IMR-90 (cell line): ENCODE data around the gene HCFC1. TPM values are rescaled to one million over a fixed set of nuclear protein-coding genes. Genes with fewer than 3 reads are reported as not detected.
A peak's percentile ranks its signal among the peaks of the same experiment; 100 is the strongest.

Source experiments
- ATAC-seq: fragments of 200-7000 bp; cut with Tn5 transposase; 2 replicates; pipeline ENCODE4 v1.9.1; 2020; ENCODE audit warnings: low read depth, mild to moderate bottlenecking, moderate library complexity
- BruUV-seq: library from RNA; stranded (reverse); fragments of 400-500 nt; replicated peaks from 2 replicates; lab custom pipeline; 2021; lab: Mats Ljungman, UMichigan
- CTCF ChIA-PET: fragments of 300-600 bp; formaldehyde crosslinking; extraction: SDS; loops from one replicate; lab custom pipeline; 2021; ENCODE audit warnings: antibody characterized with exemption; lab: Yijun Ruan, JAX
- POLR2A ChIA-PET: fragments of 300-600 bp; sonication (Branson Sonifier 250); formaldehyde crosslinking; loops from one replicate; lab custom pipeline; 2022; ENCODE audit warnings: antibody characterized with exemption; ENCODE audit not compliant: unreplicated experiment; lab: Charles Lee
- DNase-seq: peaks from one replicate; pipeline ENCODE4 v3.0.0; 2013
- H2AFZ ChIP-seq: replicated peaks from 2 replicates; pipeline ENCODE3; 2013; ENCODE audit warnings: low read length, mild to moderate bottlenecking; ENCODE audit not compliant: poor library complexity
- H2AK5ac ChIP-seq: 2 replicates; pipeline ENCODE4 v1.6.1; 2013; ENCODE audit warnings: low read depth, low read length, inconsistent platforms
- H2AK9ac ChIP-seq: replicated peaks from 2 replicates; pipeline ENCODE3; 2013; ENCODE audit warnings: mild to moderate bottlenecking, low read depth, low read length, moderate library complexity; ENCODE audit not compliant: poor library complexity
- H2BK120ac ChIP-seq: 2 replicates; pipeline ENCODE4 v1.6.1; 2013; ENCODE audit warnings: low read depth, low read length, inconsistent platforms
- H2BK15ac ChIP-seq: 3 replicates; pipeline ENCODE4 v1.6.1; 2013; ENCODE audit warnings: low read depth, low read length, inconsistent platforms
- H2BK20ac ChIP-seq: 2 replicates; pipeline ENCODE4 v1.6.1; 2013; ENCODE audit warnings: low read depth, mild to moderate bottlenecking, inconsistent platforms, low read length, moderate library complexity
- H2BK5ac ChIP-seq: 2 replicates; pipeline ENCODE4 v1.6.1; 2013; ENCODE audit warnings: mild to moderate bottlenecking, low read depth, low read length, inconsistent platforms; ENCODE audit not compliant: poor library complexity, severe bottlenecking
- H3K14ac ChIP-seq: replicated peaks from 2 replicates; pipeline ENCODE4 v1.6.1; 2013; ENCODE audit warnings: low read depth, low read length, inconsistent platforms
- H3K18ac ChIP-seq: 2 replicates; pipeline ENCODE4 v1.6.1; 2013; ENCODE audit warnings: low read depth, low read length, control low read depth
- H3K23ac ChIP-seq: 2 replicates; pipeline ENCODE4 v1.6.1; 2013; ENCODE audit warnings: low read depth, low read length, inconsistent platforms
- H3K27ac ChIP-seq: 2 replicates; pipeline ENCODE4 v1.5.1; 2013; ENCODE audit warnings: mild to moderate bottlenecking, control low read depth, low read length; ENCODE audit not compliant: insufficient read depth
- H3K27me3 ChIP-seq: 2 replicates; pipeline ENCODE4 v1.6.1; 2013; ENCODE audit warnings: low read length; ENCODE audit not compliant: control insufficient read depth, insufficient read depth
- H3K36me3 ChIP-seq: 2 replicates; pipeline ENCODE4 v1.6.1; 2013; ENCODE audit warnings: low read length, mixed read lengths; ENCODE audit not compliant: control insufficient read depth, insufficient read depth
- H3K4ac ChIP-seq: 2 replicates; pipeline ENCODE4 v1.6.1; 2013; ENCODE audit warnings: low read depth, low read length, inconsistent platforms
- H3K4me1 ChIP-seq: 2 replicates; pipeline ENCODE4 v1.6.1; 2013; ENCODE audit warnings: low read length, mixed read lengths; ENCODE audit not compliant: control insufficient read depth, insufficient read depth
- H3K4me2 ChIP-seq: 2 replicates; pipeline ENCODE4 v1.6.1; 2013; ENCODE audit warnings: low read depth, mild to moderate bottlenecking, control low read depth, low read length, moderate library complexity
- H3K4me3 ChIP-seq: 2 replicates; pipeline ENCODE4 v1.5.1; 2013; ENCODE audit warnings: low read depth, mild to moderate bottlenecking, control low read depth, low read length, moderate library complexity; ENCODE audit not compliant: insufficient read depth
- H3K56ac ChIP-seq: 2 replicates; pipeline ENCODE4 v1.6.1; 2013; ENCODE audit warnings: low read length, inconsistent platforms; ENCODE audit not compliant: insufficient read depth; ENCODE audit errors: extremely low read depth
- H3K79me1 ChIP-seq, 2 experiments: 2 replicates each; pipeline ENCODE4 v1.6.1; 2013; ENCODE audit warnings: low read length in 2 of 2, inconsistent platforms in 1 of 2, low read depth in 1 of 2
- H3K9ac ChIP-seq: 2 replicates; pipeline ENCODE4 v1.6.1; 2013; ENCODE audit warnings: low read depth, low read length, control low read depth
- H3K9me1 ChIP-seq: 2 replicates; pipeline ENCODE4 v1.6.1; 2013; ENCODE audit warnings: low read length, inconsistent platforms; ENCODE audit not compliant: insufficient read depth
- H3K9me3 ChIP-seq: 2 replicates; pipeline ENCODE4 v1.6.1; 2013; ENCODE audit warnings: low read length; ENCODE audit not compliant: control insufficient read depth, insufficient read depth
- H4K20me1 ChIP-seq: 2 replicates; pipeline ENCODE4 v1.6.1; 2013; ENCODE audit warnings: low read length, inconsistent platforms; ENCODE audit not compliant: insufficient read depth
- H4K5ac ChIP-seq: 2 replicates; pipeline ENCODE4 v1.6.1; 2013; ENCODE audit warnings: mild to moderate bottlenecking, low read depth, low read length, control low read depth
- H4K8ac ChIP-seq, 2 experiments: 2 replicates each; pipeline ENCODE4 v1.6.1; 2013; ENCODE audit warnings: low read depth in 2 of 2, low read length in 2 of 2, control low read depth in 1 of 2, inconsistent platforms in 1 of 2
- H4K91ac ChIP-seq: 2 replicates; pipeline ENCODE4 v1.6.1; 2013; ENCODE audit warnings: low read depth, low read length, inconsistent platforms; ENCODE audit not compliant: insufficient read depth
- BHLHE40 ChIP-seq: fragments of 150-350 bp; IDR thresholded peaks from 2 replicates; pipeline ENCODE4 v1.6.1; 2016; ENCODE audit warnings: mild to moderate bottlenecking, low read depth, low read length
- CEBPB ChIP-seq: IDR thresholded peaks from 2 replicates; pipeline ENCODE4 v1.6.1; 2012; ENCODE audit warnings: low read depth, low read length, improper control_type of control experiment
- ELK1 ChIP-seq: fragments of 150-350 bp; IDR thresholded peaks from 2 replicates; pipeline ENCODE4 v1.6.1; 2016; ENCODE audit warnings: low read depth, mild to moderate bottlenecking, low read length, moderate library complexity, borderline replicate concordance
- MXI1 ChIP-seq: IDR thresholded peaks from 2 replicates; pipeline ENCODE4 v1.6.1; 2012; ENCODE audit warnings: low read depth, mild to moderate bottlenecking, low read length, moderate library complexity, borderline replicate concordance
- RAD21 ChIP-seq: IDR thresholded peaks from 2 replicates; pipeline ENCODE4 v1.6.1; 2012; ENCODE audit warnings: low read length, improper control_type of control experiment
- SMC3 ChIP-seq: fragments of 150-350 bp; IDR thresholded peaks from 2 replicates; pipeline ENCODE4 v1.6.1; 2016; ENCODE audit warnings: low read depth, mild to moderate bottlenecking, antibody characterized with exemption, low read length, moderate library complexity
- WGBS, 2 experiments: methylation state at CpG; one replicate each; pipeline versions ENCODE4 v1.1.5 to v1.1.7; 2013; ENCODE audit warnings: missing lambda C conversion rate in 2 of 2; ENCODE audit not compliant: insufficient read length in 1 of 2; ENCODE audit errors: extremely low coverage in 2 of 2; 5-methylcytosine and 5-hydroxymethylcytosine counted together
- dilution Hi-C: fragments of 300-500 bp; cut with HindIII; formaldehyde crosslinking; loops from one replicate; pipeline ENCODE4 v1.14.3; 2018; ENCODE audit warnings: low sequenced_read_pairs; ENCODE audit not compliant: unreplicated experiment
- in situ Hi-C: fragments of 300-500 bp; cut with MboI; formaldehyde crosslinking; loops from 3 replicates; pipeline ENCODE4 v1.14.3; 2019; ENCODE audit warnings: low sequenced_read_pairs, inconsistent platforms, mixed read lengths
- intact Hi-C: fragments of 100-400 bp; cut with micrococcal nuclease; formaldehyde crosslinking; loops from 2 replicates; pipeline ENCODE4 v1.10.0; 2022
- polyA plus RNA-seq, 3 experiments: library from polyadenylated mRNA; depleted of rRNA; stranded (reverse); fragments of >200 nt; gene quantifications; 2 replicates each; pipeline ENCODE4 v1.2.3, GENCODE V29; 2012; ENCODE audit warnings: low replicate concordance in 1 of 3
- total RNA-seq: library from RNA; depleted of rRNA; stranded (reverse); fragments of >200 nt; gene quantifications from 2 replicates; pipeline ENCODE4 v1.2.3, GENCODE V29; 2012
- TF ChIP-seq, protein P1 (sequence below): conservative IDR thresholded peaks from 2 replicates; pipeline ENCODE4 v1.5.1; 2012; ENCODE audit warnings: mild to moderate bottlenecking, low read depth, low read length, improper control_type of control experiment

Gene HCFC1
- total and polyA plus RNA-seq, 2 of the 4 experiments (the other 2 are of a cell fraction) = 3.2 to 17.6 TPM

DNA sequence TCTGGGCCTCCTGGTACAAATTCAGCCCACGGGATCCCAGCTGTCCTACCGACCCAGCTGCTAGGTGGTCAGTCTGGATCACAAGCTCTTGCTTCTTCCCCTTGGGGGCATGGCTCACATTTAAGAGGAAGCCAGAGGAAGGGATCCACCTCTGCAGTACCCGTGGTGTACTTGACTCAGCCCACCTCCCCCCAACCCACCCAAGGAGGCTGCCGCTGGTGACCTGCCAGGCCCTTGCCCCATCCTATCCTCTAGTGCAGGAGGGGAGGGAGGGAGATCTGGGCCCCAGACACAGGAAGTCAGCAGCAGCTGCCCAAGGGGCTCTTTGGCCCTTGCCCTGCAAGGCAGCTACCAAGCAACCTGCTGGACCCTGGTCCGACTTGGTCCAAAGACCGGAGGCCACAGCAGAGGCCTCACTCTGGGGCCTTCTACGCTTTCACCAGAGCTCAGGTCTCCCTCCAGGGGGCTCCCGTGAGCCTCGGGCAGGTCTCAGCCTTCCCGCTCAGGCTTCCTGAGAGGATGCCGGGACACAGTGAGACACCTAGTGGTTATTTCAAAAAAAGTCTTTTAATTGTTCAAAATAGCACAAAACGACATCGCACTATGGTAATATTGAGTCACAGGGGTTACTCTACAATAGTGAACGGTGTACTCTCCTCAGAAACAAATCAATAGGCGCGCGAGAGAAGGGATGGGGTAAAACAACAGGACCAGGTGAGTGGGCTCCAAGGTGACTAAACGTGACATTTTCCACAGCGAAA is 24.4 kb downstream of the HCFC1 start:
- no peak overlapping the region for H4K8ac ChIP-seq
- H2BK120ac ChIP-seq = no peak overlapping the region
- TF ChIP-seq, protein P1, sequence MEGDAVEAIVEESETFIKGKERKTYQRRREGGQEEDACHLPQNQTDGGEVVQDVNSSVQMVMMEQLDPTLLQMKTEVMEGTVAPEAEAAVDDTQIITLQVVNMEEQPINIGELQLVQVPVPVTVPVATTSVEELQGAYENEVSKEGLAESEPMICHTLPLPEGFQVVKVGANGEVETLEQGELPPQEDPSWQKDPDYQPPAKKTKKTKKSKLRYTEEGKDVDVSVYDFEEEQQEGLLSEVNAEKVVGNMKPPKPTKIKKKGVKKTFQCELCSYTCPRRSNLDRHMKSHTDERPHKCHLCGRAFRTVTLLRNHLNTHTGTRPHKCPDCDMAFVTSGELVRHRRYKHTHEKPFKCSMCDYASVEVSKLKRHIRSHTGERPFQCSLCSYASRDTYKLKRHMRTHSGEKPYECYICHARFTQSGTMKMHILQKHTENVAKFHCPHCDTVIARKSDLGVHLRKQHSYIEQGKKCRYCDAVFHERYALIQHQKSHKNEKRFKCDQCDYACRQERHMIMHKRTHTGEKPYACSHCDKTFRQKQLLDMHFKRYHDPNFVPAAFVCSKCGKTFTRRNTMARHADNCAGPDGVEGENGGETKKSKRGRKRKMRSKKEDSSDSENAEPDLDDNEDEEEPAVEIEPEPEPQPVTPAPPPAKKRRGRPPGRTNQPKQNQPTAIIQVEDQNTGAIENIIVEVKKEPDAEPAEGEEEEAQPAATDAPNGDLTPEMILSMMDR = peak; percentile 89
- TF ChIP-seq BHLHE40 = no peak
- peak; percentile 53 for TF ChIP-seq SMC3
- no peak for TF ChIP-seq ELK1
- peak; percentile 62 for TF ChIP-seq RAD21
- TF ChIP-seq MXI1 = no peak
- no peak for TF ChIP-seq CEBPB
- H2AFZ ChIP-seq = no peak overlapping the region
- 61% methylated on average over 4 of the region's 19 CpGs; no CpG with 5 or more reads in 1 of the 2 experiments for WGBS, 2 experiments
- H3K9me1 ChIP-seq = no peaks in the 10 kb centered on the region
- H3K9ac ChIP-seq = no peak overlapping the region
- dilution Hi-C loops = no loop called here
- no TSS peak for BruUV-seq
- no peak overlapping the region for H2AK9ac ChIP-seq
- ATAC-seq (peak; percentile 91), DNase-seq (peak; percentile 68)
- H2BK15ac ChIP-seq = no peak overlapping the region
- no peak overlapping the region for H3K23ac ChIP-seq
- ChIA-PET POLR2A (no interaction called here), CTCF (interaction anchor here (0.5 to 1.3 kb wide), 5 partner anchors 14 to 280 kb away, joined by 3 to 4 read pairs (median 3); no protein-coding TSS in a partner anchor)
- no peaks in the 10 kb centered on the region for H3K9me3 ChIP-seq
- H3K27me3 ChIP-seq = no peaks in the 10 kb centered on the region
- in situ Hi-C loops = no loop called here
- no peak overlapping the region for H2BK20ac ChIP-seq
- H3K27ac ChIP-seq = no peak overlapping the region
- H3K4me3 ChIP-seq = no peak overlapping the region
- peaks cover 23% of the 10 kb centered on the region for H3K36me3 ChIP-seq
- H3K18ac ChIP-seq = no peak overlapping the region
- H3K56ac ChIP-seq = no peak overlapping the region
- no peaks in the 10 kb centered on the region for H3K4me1 ChIP-seq
- H4K5ac ChIP-seq = no peak overlapping the region
- H3K4me2 ChIP-seq = no peak overlapping the region
- H3K4ac ChIP-seq = no peak overlapping the region
- intact Hi-C loops = loop anchor here (1.0 kb wide), 1 partner anchor 183 kb away; the partner anchor contains the start of gene PLXNB3
- no peaks in the 10 kb centered on the region for H4K20me1 ChIP-seq
- no peak overlapping the region for H2BK5ac ChIP-seq
- no peak overlapping the region for H4K91ac ChIP-seq
- H3K79me1 ChIP-seq = no peaks in the 10 kb centered on the region; a peak in 1 of 4 replicates
- no peak overlapping the region for H2AK5ac ChIP-seq
- H3K14ac ChIP-seq = no peak overlapping the region
